Astrocyte of the spinal cord (primary cell): ENCODE measurements around the gene ZNF106.

Source experiments
- DNase-seq: peaks from one replicate; pipeline ENCODE4 v3.0.0; 2011; ENCODE audit warnings: low read depth, low spot score
- H3K4me3 ChIP-seq: 2 replicates; pipeline ENCODE4 v1.5.1; 2011; ENCODE audit warnings: low read depth, mild to moderate bottlenecking, low read length, moderate library complexity
- in situ Hi-C: cut with HindIII; loops from 2 replicates; pipeline ENCODE4 v1.10.0; 2017; ENCODE audit warnings: low sequenced_read_pairs
- TF ChIP-seq, protein P1 (sequence below): IDR thresholded peaks from 2 replicates; pipeline ENCODE4 v1.5.1; 2012; ENCODE audit warnings: low read depth, mild to moderate bottlenecking, low read length, inconsistent platforms

ZNF106 gene

DNA sequence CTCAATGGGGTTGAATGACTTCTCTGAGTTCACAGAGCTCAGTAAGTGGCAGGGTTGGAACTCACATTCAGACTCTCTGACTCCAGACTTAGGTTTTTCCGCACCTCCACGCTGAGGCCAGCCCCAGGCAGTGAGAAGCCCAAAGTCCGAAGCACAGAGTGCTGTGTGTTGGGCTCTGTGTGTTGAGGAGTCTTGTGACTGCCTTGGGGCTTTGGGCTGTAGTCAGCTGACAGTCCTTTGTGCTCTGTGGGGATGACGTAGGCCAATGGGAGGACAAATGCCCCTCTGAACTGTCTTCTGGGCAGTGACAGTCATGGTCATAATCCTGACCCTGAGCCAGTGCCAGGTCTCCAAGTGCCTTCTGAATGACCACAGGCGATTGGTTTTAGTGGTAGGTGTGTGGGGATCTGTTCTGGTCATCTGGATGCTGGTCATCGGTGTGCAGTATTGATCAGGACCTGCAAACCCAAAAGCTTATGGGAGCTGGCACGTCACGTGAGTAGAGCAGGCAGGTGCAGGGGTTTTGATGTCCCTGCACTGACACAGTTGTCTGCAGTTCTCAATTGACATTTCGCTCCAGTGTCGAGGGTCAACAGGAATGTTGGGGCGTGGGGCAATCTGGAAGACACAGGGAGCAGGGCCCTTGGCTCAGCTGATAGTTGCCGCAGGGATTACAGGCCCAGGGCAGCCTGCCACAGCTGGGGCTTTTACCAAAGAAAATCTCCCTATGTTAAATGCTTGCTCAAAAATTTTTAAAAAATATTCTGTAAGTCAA, 86.3 kb downstream of the ZNF106 start:
- TF ChIP-seq, protein P1, sequence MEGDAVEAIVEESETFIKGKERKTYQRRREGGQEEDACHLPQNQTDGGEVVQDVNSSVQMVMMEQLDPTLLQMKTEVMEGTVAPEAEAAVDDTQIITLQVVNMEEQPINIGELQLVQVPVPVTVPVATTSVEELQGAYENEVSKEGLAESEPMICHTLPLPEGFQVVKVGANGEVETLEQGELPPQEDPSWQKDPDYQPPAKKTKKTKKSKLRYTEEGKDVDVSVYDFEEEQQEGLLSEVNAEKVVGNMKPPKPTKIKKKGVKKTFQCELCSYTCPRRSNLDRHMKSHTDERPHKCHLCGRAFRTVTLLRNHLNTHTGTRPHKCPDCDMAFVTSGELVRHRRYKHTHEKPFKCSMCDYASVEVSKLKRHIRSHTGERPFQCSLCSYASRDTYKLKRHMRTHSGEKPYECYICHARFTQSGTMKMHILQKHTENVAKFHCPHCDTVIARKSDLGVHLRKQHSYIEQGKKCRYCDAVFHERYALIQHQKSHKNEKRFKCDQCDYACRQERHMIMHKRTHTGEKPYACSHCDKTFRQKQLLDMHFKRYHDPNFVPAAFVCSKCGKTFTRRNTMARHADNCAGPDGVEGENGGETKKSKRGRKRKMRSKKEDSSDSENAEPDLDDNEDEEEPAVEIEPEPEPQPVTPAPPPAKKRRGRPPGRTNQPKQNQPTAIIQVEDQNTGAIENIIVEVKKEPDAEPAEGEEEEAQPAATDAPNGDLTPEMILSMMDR = no peak
- DNase-seq = no peak
- in situ Hi-C loops = no loop called here
- H3K4me3 ChIP-seq = no peak overlapping the region

DNA sequence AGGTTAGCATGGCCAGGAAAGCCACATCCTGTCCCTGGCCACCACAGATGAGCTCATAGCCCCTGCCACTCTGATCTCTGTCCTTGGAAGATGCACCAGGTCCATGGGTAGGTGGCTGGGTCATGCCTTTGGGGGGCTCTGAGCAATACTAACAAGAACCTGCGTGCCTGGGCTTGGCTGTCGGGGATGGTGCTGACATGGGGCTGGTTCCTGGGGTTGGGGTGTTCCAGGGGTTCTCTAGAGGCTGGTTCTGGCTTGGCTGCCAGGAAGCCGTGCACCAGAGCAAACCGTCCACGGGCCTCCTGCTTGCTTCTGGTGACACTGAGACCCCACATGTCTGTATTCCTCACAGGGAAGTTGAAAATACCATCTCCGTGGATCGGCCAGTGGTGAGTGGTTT, 87.6 kb downstream of the ZNF106 start:
- no peak for DNase-seq
- TF ChIP-seq, protein P1 = no peak
- in situ Hi-C loops = no loop called here
- no peak overlapping the region for H3K4me3 ChIP-seq

DNA sequence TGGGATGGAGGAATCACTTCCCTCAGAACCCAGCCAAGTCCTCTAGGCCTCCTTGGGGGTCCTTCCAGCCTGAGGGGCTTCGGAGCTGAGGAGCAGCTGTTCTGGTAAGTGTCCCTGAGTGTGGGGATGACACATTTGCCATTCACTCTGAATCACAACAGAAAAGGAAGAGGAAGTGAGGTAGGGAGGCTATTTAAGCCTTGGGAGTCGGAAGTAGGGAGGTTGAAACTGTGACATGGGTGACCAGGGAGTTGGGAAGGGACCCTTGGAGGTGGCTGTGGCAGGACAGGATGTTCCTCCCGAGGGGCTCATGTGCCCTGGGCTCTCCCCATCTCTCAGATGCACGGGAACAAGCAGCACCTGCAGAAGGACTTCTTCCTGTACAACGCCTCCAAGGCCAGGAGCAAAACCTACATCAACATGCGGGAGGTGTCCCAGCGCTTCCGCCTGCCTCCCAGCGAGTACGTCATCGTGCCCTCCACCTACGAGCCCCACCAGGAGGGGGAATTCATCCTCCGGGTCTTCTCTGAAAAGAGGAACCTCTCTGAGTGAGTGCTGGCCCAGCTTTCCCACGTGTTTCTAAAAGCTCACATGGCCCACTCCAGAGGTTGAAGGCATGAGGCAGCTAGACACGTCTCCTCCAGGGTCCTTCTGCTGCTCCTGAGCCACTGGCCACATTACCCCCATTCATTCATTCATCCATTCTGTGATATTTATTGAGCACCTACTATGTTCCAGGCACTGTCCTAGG, 88.3 kb downstream of the ZNF106 start:
- DNase-seq = no peak
- in situ Hi-C loops = no loop called here
- TF ChIP-seq, protein P1 = no peak
- H3K4me3 ChIP-seq = no peak overlapping the region

DNA sequence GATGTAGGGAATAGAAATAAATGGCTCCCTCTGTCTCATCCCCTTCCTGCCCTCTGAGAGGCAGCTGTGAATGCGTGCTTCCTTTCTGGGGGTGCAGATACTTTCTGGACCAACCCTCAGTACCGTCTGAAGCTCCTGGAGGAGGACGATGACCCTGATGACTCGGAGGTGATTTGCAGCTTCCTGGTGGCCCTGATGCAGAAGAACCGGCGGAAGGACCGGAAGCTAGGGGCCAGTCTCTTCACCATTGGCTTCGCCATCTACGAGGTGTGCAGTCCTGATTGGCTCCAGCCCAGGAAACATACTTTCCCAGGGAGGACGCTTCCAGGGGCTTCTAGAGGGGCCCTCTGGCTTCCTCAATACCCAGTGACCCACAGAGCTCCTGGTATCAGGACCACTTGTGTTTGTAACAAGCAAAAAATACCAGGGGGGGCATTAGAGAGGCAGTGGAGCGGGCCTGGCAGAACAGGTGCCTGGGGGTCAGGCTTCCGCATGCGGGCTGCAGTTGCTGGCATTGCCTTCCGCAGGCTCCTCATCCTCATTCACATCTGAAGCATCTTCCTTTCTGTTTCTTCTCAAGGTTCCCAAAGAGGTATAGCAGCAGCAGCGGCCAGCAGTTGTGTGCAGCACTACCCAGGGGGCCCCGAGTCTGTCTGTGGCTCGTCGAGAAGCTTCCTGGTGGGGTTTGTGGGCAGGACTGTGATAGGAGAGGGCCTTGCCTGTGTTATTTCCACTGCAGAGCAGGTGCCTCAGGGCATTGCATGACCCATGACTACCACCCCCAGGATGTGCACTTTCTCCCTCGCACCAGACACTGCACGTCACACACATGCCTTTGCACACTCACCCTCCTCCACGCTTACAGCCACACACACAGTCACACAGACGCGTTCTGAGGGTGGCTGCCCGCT, 89.1 kb downstream of the ZNF106 start:
- H3K4me3 ChIP-seq = no peak overlapping the region
- TF ChIP-seq, protein P1 = no peak
- DNase-seq = no peak
- in situ Hi-C loops = no loop called here

DNA sequence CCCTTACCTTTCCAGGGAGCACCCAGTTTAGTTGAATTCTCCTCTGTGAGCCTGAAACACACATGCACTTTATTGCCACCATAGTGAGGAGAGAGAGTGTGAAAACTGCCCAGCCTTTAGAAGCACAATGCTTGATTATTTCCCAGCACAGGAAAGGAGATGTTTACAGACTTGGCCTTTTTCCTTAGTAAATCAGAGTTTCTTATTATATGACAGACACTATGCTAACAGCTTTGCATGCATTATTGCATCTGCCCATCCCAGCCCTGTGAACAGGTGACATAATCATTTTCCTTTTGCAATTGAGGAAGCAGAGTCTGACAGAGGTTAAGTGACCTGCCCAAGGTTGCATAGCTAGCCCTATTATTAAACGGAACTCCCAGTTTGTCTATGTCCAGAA, 95.1 kb downstream of the ZNF106 start:
- TF ChIP-seq, protein P1 = no peak
- no peak overlapping the region for H3K4me3 ChIP-seq
- DNase-seq = no peak
- in situ Hi-C loops = no loop called here

DNA sequence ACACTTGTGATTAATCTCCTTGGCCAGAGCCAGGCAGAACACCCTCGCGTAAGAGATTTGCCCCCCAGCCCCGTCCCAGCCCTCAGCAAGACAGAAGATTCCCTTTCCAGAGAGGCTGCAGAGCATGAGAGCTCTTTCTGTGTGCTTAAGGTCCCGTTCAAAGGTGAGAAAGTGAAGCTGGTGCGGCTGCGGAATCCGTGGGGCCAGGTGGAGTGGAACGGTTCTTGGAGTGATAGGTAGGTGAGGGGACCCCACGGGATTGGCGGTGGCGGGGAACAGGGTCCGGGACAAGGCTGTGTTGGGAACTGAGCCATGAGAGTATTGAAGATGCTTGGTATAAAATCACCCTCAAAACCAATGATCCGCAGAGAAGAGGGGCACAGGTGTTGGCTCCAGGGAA, 96.8 kb downstream of the ZNF106 start:
- TF ChIP-seq, protein P1 = no peak
- no peak overlapping the region for H3K4me3 ChIP-seq
- in situ Hi-C loops = no loop called here
- DNase-seq = no peak
